Measurements from ENCODE around the gene C2orf74.
"Not testable (repeated sequence)": the region's sequence is repeated elsewhere in the genome, so short reads cannot be mapped to it uniquely, and the experiment has no call there.

The C2orf74 gene

DNA sequence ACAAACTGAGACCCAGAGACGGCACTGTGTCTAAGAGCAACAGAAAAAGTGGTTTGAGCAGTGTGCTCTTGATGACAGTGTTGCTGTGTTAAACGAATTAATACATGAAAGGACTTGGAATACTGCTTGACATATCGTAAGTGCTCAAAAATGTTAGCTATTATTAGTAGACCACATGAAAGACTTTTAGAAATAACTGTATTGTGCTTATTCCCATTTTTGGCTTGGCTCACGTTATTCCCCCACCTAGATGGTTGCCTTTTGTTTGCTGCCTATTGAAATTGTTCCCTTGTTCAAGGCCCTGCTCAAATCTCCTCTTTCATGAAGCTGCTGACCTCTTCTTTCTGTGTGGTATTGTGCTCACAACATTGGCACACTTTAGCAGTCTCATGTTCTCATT is 27.8 kb upstream of the C2orf74 start:
- H3K4me3 ChIP-seq (ENCODE audit: low read depth, low read length), result no peak overlapping the region
- no peak for DNase-seq
- TF ChIP-seq CTCF (IDR thresholded peaks at IDR 0.05; ENCODE audit: low read depth, low read length, missing control alignments), result no peak
- no peaks in the 10 kb centered on the region for H3K36me3 ChIP-seq (replicated peaks)
- H3K27me3 ChIP-seq (replicated peaks), result no peaks in the 10 kb centered on the region
- H3K27ac ChIP-seq, result no peak overlapping the region
- in situ Hi-C loops (cut with HindIII; ENCODE audit: low pct_ligation_motif_present, low sequenced_read_pairs), result no loop called here

GRCh38 chr2:61135510-61135909 is 26.5 kb upstream of the C2orf74 start:
- Histone ChIP-seq H3K4me3 (ENCODE audit: low read depth, low read length) (no peak overlapping the region), H3K27ac (no peak overlapping the region), H3K36me3 (replicated peaks) (no peaks in the 10 kb centered on the region), H3K27me3 (replicated peaks) (no peaks in the 10 kb centered on the region)
- TF ChIP-seq CTCF (IDR thresholded peaks at IDR 0.05; ENCODE audit: low read depth, low read length, missing control alignments), result peak; percentile 53
- peak; percentile 52 for DNase-seq
- in situ Hi-C loops (cut with HindIII; ENCODE audit: low pct_ligation_motif_present, low sequenced_read_pairs), result no loop called here

DNA sequence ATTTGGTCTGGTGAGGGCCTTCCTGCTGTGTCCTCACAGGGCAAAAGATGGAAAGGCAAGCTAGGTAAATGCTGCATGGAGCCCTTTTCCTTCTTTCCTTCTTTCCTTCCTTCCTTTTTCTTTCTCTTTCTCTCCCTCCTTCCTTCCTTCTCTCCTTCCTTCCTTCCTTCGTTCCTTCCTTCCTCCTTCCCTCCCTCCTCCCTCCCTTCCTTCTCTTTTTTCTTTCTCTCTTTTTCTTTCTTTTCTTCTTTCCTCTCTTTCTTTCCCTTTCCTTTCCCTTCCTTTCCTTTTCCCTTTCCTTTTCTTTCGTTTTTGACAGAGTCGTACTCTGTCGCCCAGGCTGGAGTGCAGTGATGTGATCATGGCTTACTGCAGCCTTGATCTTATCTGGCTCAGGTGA is 23.1 kb upstream of the C2orf74 start:
- H3K4me3 ChIP-seq (ENCODE audit: low read depth, low read length), result no peak overlapping the region
- TF ChIP-seq CTCF (IDR thresholded peaks at IDR 0.05; ENCODE audit: low read depth, low read length, missing control alignments), result no peak
- DNase-seq, result no peak
- no peak overlapping the region for H3K27ac ChIP-seq
- H3K27me3 ChIP-seq (replicated peaks), result no peaks in the 10 kb centered on the region
- in situ Hi-C loops (cut with HindIII; ENCODE audit: low pct_ligation_motif_present, low sequenced_read_pairs), result no loop called here
- no peaks in the 10 kb centered on the region for H3K36me3 ChIP-seq (replicated peaks)

DNA sequence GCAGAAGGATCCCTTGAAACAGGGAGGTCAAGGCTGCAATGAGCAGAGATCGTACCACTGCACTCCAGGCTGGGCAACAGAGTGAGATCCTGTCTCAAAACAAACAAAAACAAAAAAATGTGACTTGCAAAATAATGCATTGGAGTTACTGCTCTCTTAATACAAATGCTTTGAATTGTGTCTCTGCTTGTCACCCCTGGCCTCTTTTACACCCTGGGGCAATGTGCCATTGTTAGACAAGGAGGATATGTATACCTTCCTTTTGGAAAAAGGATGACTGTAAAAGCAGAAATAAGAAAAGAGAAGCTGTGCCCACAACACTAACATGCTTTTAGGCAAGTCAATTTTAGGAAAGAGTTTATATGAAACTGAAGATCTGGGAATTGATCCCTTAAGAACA is 20.8 kb upstream of the C2orf74 start:
- no peak for DNase-seq
- no peak overlapping the region for H3K27ac ChIP-seq
- no peaks in the 10 kb centered on the region for H3K36me3 ChIP-seq (replicated peaks)
- H3K4me3 ChIP-seq (ENCODE audit: low read depth, low read length), result no peak overlapping the region
- H3K27me3 ChIP-seq (replicated peaks), result no peaks in the 10 kb centered on the region
- in situ Hi-C loops (cut with HindIII; ENCODE audit: low pct_ligation_motif_present, low sequenced_read_pairs), result no loop called here
- no peak for TF ChIP-seq CTCF (IDR thresholded peaks at IDR 0.05; ENCODE audit: low read depth, low read length, missing control alignments)

DNA sequence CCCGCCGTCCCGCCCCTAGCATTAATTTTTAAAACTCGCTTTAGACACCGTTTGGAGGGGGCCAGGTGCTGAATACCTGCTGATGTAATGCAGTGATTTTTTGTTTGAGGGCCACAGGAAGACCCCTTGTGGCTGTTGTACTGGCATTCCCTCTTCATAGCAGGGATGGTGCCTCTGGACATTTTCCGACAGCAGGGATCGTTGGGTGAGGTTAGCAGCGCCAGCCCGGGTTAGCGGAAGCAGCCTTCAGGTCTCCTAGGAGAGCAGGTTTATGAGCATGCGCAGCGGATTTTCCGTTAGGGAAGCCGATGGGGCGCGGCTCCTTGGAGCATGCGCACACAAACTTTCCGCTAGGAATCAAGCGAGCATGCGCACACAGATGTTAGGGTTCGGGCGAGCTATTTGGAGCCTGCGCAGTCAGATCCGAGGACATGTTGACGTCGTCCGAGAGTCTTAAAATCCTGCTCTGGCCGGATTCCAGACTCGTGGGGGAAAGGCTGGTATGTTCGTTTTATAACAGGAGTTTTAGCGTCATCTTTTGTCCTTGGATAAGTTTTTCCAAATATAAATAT is 17.2 kb upstream of the C2orf74 start:
- Histone ChIP-seq H3K4me3 (ENCODE audit: low read depth, low read length) (peak overlapping the region; percentile 74), H3K27ac (peak overlapping the region; percentile 79), H3K27me3 (replicated peaks) (no peaks in the 10 kb centered on the region), H3K36me3 (replicated peaks) (peaks cover 5% of the 10 kb centered on the region)
- in situ Hi-C loops (cut with HindIII; ENCODE audit: low pct_ligation_motif_present, low sequenced_read_pairs), result no loop called here
- DNase-seq, result peak; percentile 97
- TF ChIP-seq CTCF (IDR thresholded peaks at IDR 0.05; ENCODE audit: low read depth, low read length, missing control alignments), result peak; percentile 15

DNA sequence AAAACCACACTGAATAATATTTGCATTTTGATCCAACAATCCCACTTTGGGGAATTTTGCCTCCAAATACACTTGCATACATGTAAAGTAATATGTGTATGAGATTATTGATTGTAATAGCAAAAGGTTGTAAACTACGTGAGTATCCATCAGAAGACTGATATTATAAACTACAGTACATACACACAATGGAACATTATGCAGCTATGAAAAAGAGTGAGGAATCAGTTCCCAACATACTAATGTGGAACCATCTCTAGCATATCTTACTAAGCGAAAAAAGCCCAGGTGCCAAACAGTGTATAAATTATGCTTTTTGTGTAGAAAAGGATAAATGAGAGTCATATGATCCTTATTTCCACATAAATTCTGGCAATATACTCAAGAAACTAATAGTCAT is 16.0 kb upstream of the C2orf74 start:
- Histone ChIP-seq H3K27me3 (replicated peaks) (no peaks in the 10 kb centered on the region), H3K36me3 (replicated peaks) (peaks cover 5% of the 10 kb centered on the region), H3K4me3 (ENCODE audit: low read depth, low read length) (no peak overlapping the region), H3K27ac (no peak overlapping the region)
- no peak for TF ChIP-seq CTCF (IDR thresholded peaks at IDR 0.05; ENCODE audit: low read depth, low read length, missing control alignments)
- in situ Hi-C loops (cut with HindIII; ENCODE audit: low pct_ligation_motif_present, low sequenced_read_pairs), result no loop called here
- no peak for DNase-seq

DNA sequence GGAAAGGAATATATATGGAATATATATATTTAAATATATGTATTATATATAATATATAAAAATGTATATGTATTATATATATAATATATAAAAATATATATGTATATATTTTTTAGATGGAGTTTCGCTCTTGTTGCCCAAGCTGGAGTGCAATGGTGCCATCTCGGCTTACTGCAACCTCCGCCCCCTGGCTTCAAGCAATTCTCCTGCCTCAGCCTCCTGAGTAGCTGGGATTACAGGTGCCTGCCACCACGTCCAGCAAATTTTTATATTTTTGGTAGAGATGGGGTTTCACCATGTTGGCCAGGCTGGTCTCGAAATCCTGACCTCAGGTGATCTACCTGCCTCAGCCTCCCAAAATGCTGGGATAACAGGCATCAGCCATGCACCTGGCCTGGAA is 13.9 kb upstream of the C2orf74 start:
- H3K4me3 ChIP-seq (ENCODE audit: low read depth, low read length); H3K27ac ChIP-seq; H3K27me3 ChIP-seq (replicated peaks); in situ Hi-C loops (cut with HindIII; ENCODE audit: low pct_ligation_motif_present, low sequenced_read_pairs); DNase-seq: not testable (repeated sequence)
- peaks cover 10% of the 10 kb centered on the region for H3K36me3 ChIP-seq (replicated peaks)
